K562 (cell line): ENCODE results near the gene ZSCAN21. TPM values are rescaled to one million over a fixed set of nuclear protein-coding genes. Genes with fewer than 3 reads are reported as not detected.

Experiments
- EGR1 ChIP-seq: fragments of 450-650 bp; conservative IDR thresholded peaks from 2 replicates; pipeline ENCODE4 v1.6.1; 2017; ENCODE audit warnings: mild to moderate bottlenecking
- FOXA3 ChIP-seq, 2 experiments: fragments of 450-650 bp in 1 of 2; sonication (generic) in 1 of 2; formaldehyde crosslinking; IDR thresholded peaks in 1 of 2; conservative IDR thresholded peaks in 1 of 2; 2 replicates each; pipeline versions ENCODE4 v1.4.0 to v1.8.0; 2020 to 2022; ENCODE audit warnings: mild to moderate bottlenecking in 2 of 2, missing genetic modification reagents in 1 of 2
- HDAC1 ChIP-seq, 2 experiments: fragments of 450-650 bp; IDR thresholded peaks; 2 replicates each; pipeline ENCODE4 v1.6.1; 2016 to 2017; ENCODE audit warnings: inconsistent platforms in 1 of 2, mild to moderate bottlenecking in 1 of 2, moderate library complexity in 1 of 2
- IRF2 ChIP-seq: sonication (generic); formaldehyde crosslinking; IDR thresholded peaks from 2 replicates; pipeline ENCODE4 v1.8.1; 2022; ENCODE audit warnings: mild to moderate bottlenecking, missing genetic modification reagents
- KAT8 ChIP-seq: fragments of 450-650 bp; IDR thresholded peaks from 2 replicates; pipeline ENCODE4 v1.6.1; 2016; ENCODE audit warnings: low read depth, mild to moderate bottlenecking
- KHSRP ChIP-seq: fragments of 450-650 bp; IDR thresholded peaks from 2 replicates; pipeline ENCODE4 v1.6.1; 2017
- MAFF ChIP-seq: IDR thresholded peaks from 2 replicates; pipeline ENCODE4 v1.6.1; 2012; ENCODE audit warnings: low read length, improper control_type of control experiment
- SREBF2 ChIP-seq: sonication (generic); formaldehyde crosslinking; IDR thresholded peaks from 2 replicates; pipeline ENCODE4 v1.4.0; 2020; ENCODE audit warnings: mild to moderate bottlenecking, missing genetic modification reagents
- TARDBP ChIP-seq: fragments of 450-650 bp; IDR thresholded peaks from 2 replicates; pipeline ENCODE4 v1.6.1; 2016
- ZKSCAN1 ChIP-seq: fragments of 150-350 bp; IDR thresholded peaks from 2 replicates; pipeline ENCODE4 v1.6.1; 2016; ENCODE audit warnings: low read depth, low read length
- ZNF282 ChIP-seq: sonication (generic); formaldehyde crosslinking; IDR thresholded peaks from 2 replicates; pipeline ENCODE4 v1.8.1; 2023; ENCODE audit warnings: missing genetic modification reagents
- ZNF444 ChIP-seq: fragments of 250-450 bp; sonication (Bioruptor Pico); IDR thresholded peaks from 2 replicates; pipeline ENCODE4 v1.4.0; 2020; ENCODE audit warnings: mild to moderate bottlenecking, moderate library complexity
- ZNF696 ChIP-seq: fragments of 250-450 bp; sonication (Bioruptor Pico); conservative IDR thresholded peaks from 2 replicates; pipeline ENCODE4 v1.4.0; 2020; ENCODE audit warnings: mild to moderate bottlenecking, moderate library complexity
- polyA plus RNA-seq, 8 experiments: library from polyadenylated mRNA; depleted of rRNA in 4 of 8; stranded (reverse) in 5 of 8; unstranded in 3 of 8; fragments of >200 nt; fragmentation: Nextera tagmentation in 2 of 8; fragmentation: Illumina TruSeq in 1 of 8; extraction: Ambion mirVana in 2 of 8; extraction: Trizol in 1 of 8; gene quantifications; 2 replicates each; pipeline versions ENCODE4 v1.2.1 to v1.2.3, GENCODE V29; 2011 to 2014; ENCODE audit warnings: inconsistent platforms in 1 of 8, missing spikeins in 1 of 8
- total RNA-seq, 7 experiments: library from RNA; depleted of rRNA in 6 of 7; stranded (reverse); fragments of >200 nt in 6 of 7; fragmentation: Illumina TruSeq in 2 of 7; extraction: Trizol in 2 of 7; gene quantifications; 2 replicates each; pipeline versions ENCODE4 v1.2.1 to v1.2.3, GENCODE V29; 2011 to 2021; ENCODE audit warnings: low replicate concordance in 1 of 7
- TF ChIP-seq, protein P1 (sequence below): fragments of 250-450 bp; sonication (Bioruptor Pico); IDR thresholded peaks from 2 replicates; pipeline ENCODE4 v1.5.0; 2021; ENCODE audit warnings: mild to moderate bottlenecking, borderline replicate concordance
- TF ChIP-seq, protein P2 (sequence below): sonication (generic); formaldehyde crosslinking; IDR thresholded peaks from 2 replicates; pipeline ENCODE4 v1.8.1; 2023; ENCODE audit warnings: mild to moderate bottlenecking, missing genetic modification reagents
- TF ChIP-seq, protein P3 (sequence below), 2 experiments: fragments of 450-650 bp; IDR thresholded peaks; 2 replicates each; pipeline ENCODE4 v1.6.1; 2016
- TF ChIP-seq, protein P4 (sequence below): conservative IDR thresholded peaks from 2 replicates; pipeline ENCODE4 v1.6.1; 2011; ENCODE audit warnings: low read depth, mild to moderate bottlenecking, low read length; ENCODE audit not compliant: control insufficient read depth
- TF ChIP-seq, protein P5 (sequence below): fragments of 250-450 bp; sonication (Bioruptor Pico); IDR thresholded peaks from 2 replicates; pipeline ENCODE4 v1.8.0; 2021; ENCODE audit warnings: moderate library complexity, mild to moderate bottlenecking, inconsistent platforms

ZSCAN21 gene
- total and polyA plus RNA-seq, 9 of the 15 experiments (the other 6 are each of a cell fraction or from before 2014, with no cell fraction given): 5.9 to 15.5 (median 13.2) TPM

DNA sequence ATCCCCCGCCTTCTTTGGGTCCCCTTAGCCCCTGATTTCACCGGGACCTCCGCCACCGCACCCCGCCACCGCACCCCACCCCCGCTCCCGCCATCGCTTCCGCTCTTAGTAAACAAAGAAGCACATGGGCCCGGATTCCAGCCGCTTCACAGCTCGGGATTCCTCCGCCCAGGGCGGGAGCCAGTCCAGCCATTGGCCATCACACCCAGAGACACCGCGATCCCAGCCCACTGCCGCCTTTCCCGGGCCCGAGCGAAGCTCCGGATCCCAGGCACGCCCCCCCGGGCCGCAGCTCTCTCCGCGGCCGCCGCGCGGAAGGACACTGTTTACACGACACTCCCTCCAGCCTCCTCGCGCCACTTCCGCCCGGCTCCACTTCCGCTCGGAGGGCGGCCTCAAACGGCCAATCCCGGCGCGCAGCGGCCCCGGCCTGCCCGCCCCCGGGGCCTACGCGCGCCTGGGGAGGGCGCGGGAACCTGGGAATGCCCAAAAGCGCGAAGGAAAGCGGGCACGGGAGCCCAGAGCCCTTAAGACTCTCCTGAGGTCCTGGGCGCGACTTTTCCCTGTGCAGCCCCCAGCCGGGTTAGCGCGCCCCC is 50.9 kb downstream of the ZSCAN21 start (continued):
- TF ChIP-seq, protein P1, sequence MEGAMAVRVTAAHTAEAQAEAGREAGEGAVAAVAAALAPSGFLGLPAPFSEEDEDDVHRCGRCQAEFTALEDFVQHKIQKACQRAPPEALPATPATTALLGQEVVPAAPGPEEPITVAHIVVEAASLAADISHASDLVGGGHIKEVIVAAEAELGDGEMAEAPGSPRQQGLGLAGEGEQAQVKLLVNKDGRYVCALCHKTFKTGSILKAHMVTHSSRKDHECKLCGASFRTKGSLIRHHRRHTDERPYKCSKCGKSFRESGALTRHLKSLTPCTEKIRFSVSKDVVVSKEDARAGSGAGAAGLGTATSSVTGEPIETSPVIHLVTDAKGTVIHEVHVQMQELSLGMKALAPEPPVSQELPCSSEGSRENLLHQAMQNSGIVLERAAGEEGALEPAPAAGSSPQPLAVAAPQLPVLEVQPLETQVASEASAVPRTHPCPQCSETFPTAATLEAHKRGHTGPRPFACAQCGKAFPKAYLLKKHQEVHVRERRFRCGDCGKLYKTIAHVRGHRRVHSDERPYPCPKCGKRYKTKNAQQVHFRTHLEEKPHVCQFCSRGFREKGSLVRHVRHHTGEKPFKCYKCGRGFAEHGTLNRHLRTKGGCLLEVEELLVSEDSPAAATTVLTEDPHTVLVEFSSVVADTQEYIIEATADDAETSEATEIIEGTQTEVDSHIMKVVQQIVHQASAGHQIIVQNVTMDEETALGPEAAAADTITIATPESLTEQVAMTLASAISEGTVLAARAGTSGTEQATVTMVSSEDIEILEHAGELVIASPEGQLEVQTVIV: no peak
- no peak for TF ChIP-seq KHSRP
- TF ChIP-seq ZNF444 (CRISPR knock-in tag): no peak
- TF ChIP-seq ZKSCAN1: peak; percentile 71
- TF ChIP-seq KAT8: no peak; the same call in 1 of the 2 replicates
- TF ChIP-seq, protein P2, sequence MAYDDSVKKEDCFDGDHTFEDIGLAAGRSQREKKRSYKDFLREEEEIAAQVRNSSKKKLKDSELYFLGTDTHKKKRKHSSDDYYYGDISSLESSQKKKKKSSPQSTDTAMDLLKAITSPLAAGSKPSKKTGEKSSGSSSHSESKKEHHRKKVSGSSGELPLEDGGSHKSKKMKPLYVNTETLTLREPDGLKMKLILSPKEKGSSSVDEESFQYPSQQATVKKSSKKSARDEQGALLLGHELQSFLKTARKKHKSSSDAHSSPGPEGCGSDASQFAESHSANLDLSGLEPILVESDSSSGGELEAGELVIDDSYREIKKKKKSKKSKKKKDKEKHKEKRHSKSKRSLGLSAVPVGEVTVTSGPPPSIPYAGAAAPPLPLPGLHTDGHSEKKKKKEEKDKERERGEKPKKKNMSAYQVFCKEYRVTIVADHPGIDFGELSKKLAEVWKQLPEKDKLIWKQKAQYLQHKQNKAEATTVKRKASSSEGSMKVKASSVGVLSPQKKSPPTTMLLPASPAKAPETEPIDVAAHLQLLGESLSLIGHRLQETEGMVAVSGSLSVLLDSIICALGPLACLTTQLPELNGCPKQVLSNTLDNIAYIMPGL (CRISPR knock-in tag): peak; percentile 44; the same call in 1 of the 2 replicates
- TF ChIP-seq IRF2 (CRISPR knock-in tag): no peak
- TF ChIP-seq MAFF: no peak
- TF ChIP-seq, protein P3, sequence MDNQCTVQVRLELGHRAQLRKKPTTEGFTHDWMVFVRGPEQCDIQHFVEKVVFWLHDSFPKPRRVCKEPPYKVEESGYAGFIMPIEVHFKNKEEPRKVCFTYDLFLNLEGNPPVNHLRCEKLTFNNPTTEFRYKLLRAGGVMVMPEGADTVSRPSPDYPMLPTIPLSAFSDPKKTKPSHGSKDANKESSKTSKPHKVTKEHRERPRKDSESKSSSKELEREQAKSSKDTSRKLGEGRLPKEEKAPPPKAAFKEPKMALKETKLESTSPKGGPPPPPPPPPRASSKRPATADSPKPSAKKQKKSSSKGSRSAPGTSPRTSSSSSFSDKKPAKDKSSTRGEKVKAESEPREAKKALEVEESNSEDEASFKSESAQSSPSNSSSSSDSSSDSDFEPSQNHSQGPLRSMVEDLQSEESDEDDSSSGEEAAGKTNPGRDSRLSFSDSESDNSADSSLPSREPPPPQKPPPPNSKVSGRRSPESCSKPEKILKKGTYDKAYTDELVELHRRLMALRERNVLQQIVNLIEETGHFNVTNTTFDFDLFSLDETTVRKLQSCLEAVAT (IDR thresholded peaks at IDR 0.05): peak in 1 of 2 experiments; percentile 75; a peak in 2 of 4 replicates
- TF ChIP-seq TARDBP: 0 out of 2 replicates have a peak, but pooled peaks have one; percentile 35
- TF ChIP-seq SREBF2 (CRISPR knock-in tag): no peak
- no peak for TF ChIP-seq ZNF696 (CRISPR knock-in tag)
- TF ChIP-seq FOXA3 (CRISPR knock-in tag; conservative IDR thresholded peaks at IDR 0.05 in 1 of 2, IDR thresholded peaks at IDR 0.05 in 1 of 2): peak; percentile 92
- TF ChIP-seq, protein P4, sequence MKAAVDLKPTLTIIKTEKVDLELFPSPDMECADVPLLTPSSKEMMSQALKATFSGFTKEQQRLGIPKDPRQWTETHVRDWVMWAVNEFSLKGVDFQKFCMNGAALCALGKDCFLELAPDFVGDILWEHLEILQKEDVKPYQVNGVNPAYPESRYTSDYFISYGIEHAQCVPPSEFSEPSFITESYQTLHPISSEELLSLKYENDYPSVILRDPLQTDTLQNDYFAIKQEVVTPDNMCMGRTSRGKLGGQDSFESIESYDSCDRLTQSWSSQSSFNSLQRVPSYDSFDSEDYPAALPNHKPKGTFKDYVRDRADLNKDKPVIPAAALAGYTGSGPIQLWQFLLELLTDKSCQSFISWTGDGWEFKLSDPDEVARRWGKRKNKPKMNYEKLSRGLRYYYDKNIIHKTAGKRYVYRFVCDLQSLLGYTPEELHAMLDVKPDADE: peak; percentile 96
- TF ChIP-seq HDAC1 (IDR thresholded peaks at IDR 0.05): peak; percentile 98 to 100
- TF ChIP-seq, protein P5, sequence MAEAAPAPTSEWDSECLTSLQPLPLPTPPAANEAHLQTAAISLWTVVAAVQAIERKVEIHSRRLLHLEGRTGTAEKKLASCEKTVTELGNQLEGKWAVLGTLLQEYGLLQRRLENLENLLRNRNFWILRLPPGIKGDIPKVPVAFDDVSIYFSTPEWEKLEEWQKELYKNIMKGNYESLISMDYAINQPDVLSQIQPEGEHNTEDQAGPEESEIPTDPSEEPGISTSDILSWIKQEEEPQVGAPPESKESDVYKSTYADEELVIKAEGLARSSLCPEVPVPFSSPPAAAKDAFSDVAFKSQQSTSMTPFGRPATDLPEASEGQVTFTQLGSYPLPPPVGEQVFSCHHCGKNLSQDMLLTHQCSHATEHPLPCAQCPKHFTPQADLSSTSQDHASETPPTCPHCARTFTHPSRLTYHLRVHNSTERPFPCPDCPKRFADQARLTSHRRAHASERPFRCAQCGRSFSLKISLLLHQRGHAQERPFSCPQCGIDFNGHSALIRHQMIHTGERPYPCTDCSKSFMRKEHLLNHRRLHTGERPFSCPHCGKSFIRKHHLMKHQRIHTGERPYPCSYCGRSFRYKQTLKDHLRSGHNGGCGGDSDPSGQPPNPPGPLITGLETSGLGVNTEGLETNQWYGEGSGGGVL (CRISPR knock-in tag): no peak
- peak; percentile 98 for TF ChIP-seq EGR1
- TF ChIP-seq ZNF282 (CRISPR knock-in tag): no peak
